HG02623 (cell line): ENCODE data around the gene COBL.

Source experiments
- ATAC-seq: cut with Tn5 transposase; IDR thresholded peaks from one replicate; pipeline ENCODE4 v1.9.1; 2021; ENCODE audit warnings: moderate library complexity; ENCODE audit not compliant: unreplicated experiment

Gene COBL

GRCh38 chr7:51276967-51277366 lies 39.6 kb downstream of the COBL start:
- ATAC-seq: no peak

GRCh38 chr7:51276091-51276605 lies 40.5 kb downstream of the COBL start:
- no peak for ATAC-seq

- ATAC-seq: no peak
Measured at GRCh38 chr7:51275532-51275931, 41.1 kb downstream of the COBL start.

GRCh38 chr7:51274955-51275354 lies 41.7 kb downstream of the COBL start:
- ATAC-seq: no peak

- no peak for ATAC-seq
Measured at GRCh38 chr7:51274001-51274400, 42.6 kb downstream of the COBL start.

- no peak for ATAC-seq
Measured at GRCh38 chr7:51273360-51273759, 43.2 kb downstream of the COBL start.

GRCh38 chr7:51270965-51271364 lies 45.6 kb downstream of the COBL start:
- ATAC-seq: no peak

GRCh38 chr7:51269911-51270310 lies 46.7 kb downstream of the COBL start:
- ATAC-seq: no peak

GRCh38 chr7:51269321-51269720 lies 47.3 kb downstream of the COBL start:
- no peak for ATAC-seq

GRCh38 chr7:51268859-51269258 lies 47.8 kb downstream of the COBL start:
- no peak for ATAC-seq

GRCh38 chr7:51267169-51267568 lies 49.4 kb downstream of the COBL start:
- no peak for ATAC-seq

- no peak for ATAC-seq
Measured at GRCh38 chr7:51265066-51265907, 51.3 kb downstream of the COBL start.

- ATAC-seq: no peak
Measured at GRCh38 chr7:51263631-51264484, 52.8 kb downstream of the COBL start.

- ATAC-seq: no peak
Measured at GRCh38 chr7:51262796-51263531, 53.6 kb downstream of the COBL start.

- no peak for ATAC-seq
Measured at GRCh38 chr7:51261950-51262795, 54.4 kb downstream of the COBL start.

GRCh38 chr7:51261117-51261835 lies 55.3 kb downstream of the COBL start:
- ATAC-seq: no peak

GRCh38 chr7:51260516-51260915 lies 56.1 kb downstream of the COBL start:
- no peak for ATAC-seq

GRCh38 chr7:51259766-51260165 lies 56.8 kb downstream of the COBL start:
- no peak for ATAC-seq

- no peak for ATAC-seq
Measured at GRCh38 chr7:51256916-51257315, 59.7 kb downstream of the COBL start.
